Prostate gland (tissue), 2 donors: Measurements from ENCODE around the gene CFAP46. TPM values are rescaled to one million over a fixed set of nuclear protein-coding genes. Genes with fewer than 3 reads are reported as not detected.

Experiments
- DNase-seq: peaks from one replicate; pipeline ENCODE4 v3.0.0-alpha.2; 2019; ENCODE audit warnings: low spot score
- H3K27ac ChIP-seq, 2 donors: fragments of 200-600 bp; sonication (generic); 2 replicates each; pipeline ENCODE4 v1.5.1; 2017 to 2019
- H3K27me3 ChIP-seq: fragments of 200-600 bp; sonication (generic); replicated peaks from 2 replicates; pipeline ENCODE4 v1.5.1; 2019; ENCODE audit not compliant: insufficient read depth
- H3K36me3 ChIP-seq, 2 donors: fragments of 200-600 bp; sonication (generic); 1 replicate in 1 of 2; 2 replicates in 1 of 2; pipeline versions ENCODE4 v1.5.1 to v1.8.1; 2017 to 2019
- H3K4me1 ChIP-seq: fragments of 200-600 bp; sonication (generic); replicated peaks from 2 replicates; pipeline ENCODE4 v1.5.1; 2019
- H3K4me3 ChIP-seq, 2 donors: fragments of 200-600 bp; sonication (generic); 2 replicates each; pipeline ENCODE4 v1.5.1; 2017 to 2019
- H3K9me3 ChIP-seq: fragments of 200-600 bp; sonication (generic); 2 replicates; pipeline ENCODE4 v1.5.1; 2017
- POLR2A ChIP-seq: fragments of 450-650 bp; IDR thresholded peaks from one replicate; pipeline ENCODE4 v1.6.1; 2016; ENCODE audit warnings: antibody characterized with exemption, mild to moderate bottlenecking
- POLR2AphosphoS5 ChIP-seq: sonication (generic); formaldehyde crosslinking; IDR thresholded peaks from one replicate; pipeline ENCODE4 v1.6.1; 2017; ENCODE audit warnings: antibody characterized with exemption
- WGBS: methylation state at CpG from one replicate; pipeline ENCODE4 v1.1.5; 2018; 5-methylcytosine and 5-hydroxymethylcytosine counted together
- intact Hi-C: fragments of 100-400 bp; cut with DNase I; formaldehyde crosslinking; loops from one replicate; pipeline ENCODE4 v1.14.2; 2022
- total RNA-seq, 2 donors: library from RNA; depleted of rRNA; stranded (reverse); fragments of >200 nt; gene quantifications; one replicate each; pipeline ENCODE4 v1.1.0, GENCODE V29; 2016
- TF ChIP-seq, protein P1 (sequence below), 4 experiments: fragments of 200-600 bp in 2 of 4; fragments of 450-650 bp in 2 of 4; sonication (generic) in 2 of 4; IDR thresholded peaks; 1 replicate in 3 of 4; 2 replicates in 1 of 4; pipeline ENCODE4 v1.5.1; 2016 to 2019; ENCODE audit warnings: antibody characterized with exemption in 4 of 4, mild to moderate bottlenecking in 2 of 4, moderate library complexity in 2 of 4

CFAP46 gene
- total RNA-seq, 2 donors from 2014 or later, result 1.4 to 9.3 TPM

- TF ChIP-seq POLR2A (no peak), POLR2AphosphoS5 (no peak)
- TF ChIP-seq, protein P1, sequence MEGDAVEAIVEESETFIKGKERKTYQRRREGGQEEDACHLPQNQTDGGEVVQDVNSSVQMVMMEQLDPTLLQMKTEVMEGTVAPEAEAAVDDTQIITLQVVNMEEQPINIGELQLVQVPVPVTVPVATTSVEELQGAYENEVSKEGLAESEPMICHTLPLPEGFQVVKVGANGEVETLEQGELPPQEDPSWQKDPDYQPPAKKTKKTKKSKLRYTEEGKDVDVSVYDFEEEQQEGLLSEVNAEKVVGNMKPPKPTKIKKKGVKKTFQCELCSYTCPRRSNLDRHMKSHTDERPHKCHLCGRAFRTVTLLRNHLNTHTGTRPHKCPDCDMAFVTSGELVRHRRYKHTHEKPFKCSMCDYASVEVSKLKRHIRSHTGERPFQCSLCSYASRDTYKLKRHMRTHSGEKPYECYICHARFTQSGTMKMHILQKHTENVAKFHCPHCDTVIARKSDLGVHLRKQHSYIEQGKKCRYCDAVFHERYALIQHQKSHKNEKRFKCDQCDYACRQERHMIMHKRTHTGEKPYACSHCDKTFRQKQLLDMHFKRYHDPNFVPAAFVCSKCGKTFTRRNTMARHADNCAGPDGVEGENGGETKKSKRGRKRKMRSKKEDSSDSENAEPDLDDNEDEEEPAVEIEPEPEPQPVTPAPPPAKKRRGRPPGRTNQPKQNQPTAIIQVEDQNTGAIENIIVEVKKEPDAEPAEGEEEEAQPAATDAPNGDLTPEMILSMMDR (IDR thresholded peaks at IDR 0.05), result no peak
- WGBS, result 89% methylated on average over 40 of the region's 45 CpGs
- Histone ChIP-seq H3K27me3 (no peaks in the 10 kb centered on the region), H3K9me3 (no peaks in the 10 kb centered on the region), H3K4me1 (no peaks in the 10 kb centered on the region), H3K27ac (no peak overlapping the region), H3K36me3 (no peaks in the 10 kb centered on the region), H3K4me3 (no peak overlapping the region)
- intact Hi-C loops, result no loop called here
- no peak for DNase-seq
Observed at GRCh38 chr10:132858121-132859081, 84.0 kb downstream of the CFAP46 start.

- no peaks in the 10 kb centered on the region for H3K9me3 ChIP-seq
- no peak for TF ChIP-seq POLR2A
- TF ChIP-seq POLR2AphosphoS5, result no peak
- TF ChIP-seq, protein P1 (IDR thresholded peaks at IDR 0.05), result no peak
- no peaks in the 10 kb centered on the region for H3K4me1 ChIP-seq
- 94% methylated on average over 13 of the region's 13 CpGs for WGBS
- H3K27me3 ChIP-seq, result no peaks in the 10 kb centered on the region
- no peak overlapping the region for H3K4me3 ChIP-seq
- no peaks in the 10 kb centered on the region for H3K36me3 ChIP-seq
- intact Hi-C loops, result no loop called here
- DNase-seq, result no peak
- H3K27ac ChIP-seq, result no peak overlapping the region
Observed at GRCh38 chr10:132856869-132857524, 85.4 kb downstream of the CFAP46 start.

GRCh38 chr10:132855889-132856288 is 86.5 kb downstream of the CFAP46 start:
- 84% methylated on average over 7 of the region's 7 CpGs for WGBS
- Histone ChIP-seq H3K9me3 (no peaks in the 10 kb centered on the region), H3K4me3 (no peak overlapping the region), H3K27me3 (no peaks in the 10 kb centered on the region), H3K27ac (no peak overlapping the region), H3K36me3 (no peaks in the 10 kb centered on the region), H3K4me1 (no peaks in the 10 kb centered on the region)
- TF ChIP-seq POLR2A (no peak), POLR2AphosphoS5 (no peak)
- TF ChIP-seq, protein P1 (IDR thresholded peaks at IDR 0.05), result no peak
- intact Hi-C loops, result no loop called here
- DNase-seq, result no peak

DNA sequence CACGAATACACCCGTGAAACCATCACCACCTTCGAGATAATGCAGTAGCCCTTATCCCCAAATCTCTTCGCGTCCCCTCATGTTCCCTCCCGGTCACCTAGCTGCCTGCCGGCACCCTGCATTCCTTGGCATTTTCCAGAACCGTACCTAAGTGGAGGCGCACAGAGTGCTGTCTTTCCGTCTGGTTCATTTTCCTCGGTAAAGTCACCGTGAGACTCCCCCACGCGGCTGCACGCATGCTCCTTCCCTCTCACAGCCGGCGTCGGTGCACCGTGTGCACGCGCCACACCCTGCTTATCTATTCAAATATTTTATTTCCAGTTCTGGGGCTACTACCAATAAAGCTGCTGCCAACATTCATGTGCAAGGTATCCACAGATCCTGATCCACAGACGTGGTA is 90.9 kb downstream of the CFAP46 start:
- Histone ChIP-seq H3K36me3 (no peaks in the 10 kb centered on the region), H3K4me3 (no peak overlapping the region), H3K27ac (no peak overlapping the region), H3K9me3 (no peaks in the 10 kb centered on the region), H3K27me3 (peaks cover 3% of the 10 kb centered on the region), H3K4me1 (no peaks in the 10 kb centered on the region)
- TF ChIP-seq POLR2A (no peak), POLR2AphosphoS5 (no peak)
- TF ChIP-seq, protein P1 (IDR thresholded peaks at IDR 0.05), result no peak
- WGBS, result 90% methylated on average over 22 of the region's 22 CpGs
- no peak for DNase-seq
- intact Hi-C loops, result no loop called here
